BJ (cell line): Measurements from ENCODE around the gene IDS. TPM values are rescaled to one million over a fixed set of nuclear protein-coding genes. Genes with fewer than 3 reads are reported as not detected.
A peak's percentile ranks its signal among the peaks of the same experiment; 100 is the strongest.

Source experiments
- CTCF ChIA-PET: fragments of 350-600 bp; formaldehyde crosslinking; extraction: SDS; loops from one replicate; lab custom pipeline; 2021; ENCODE audit warnings: antibody characterized with exemption, inconsistent platforms; lab: Yijun Ruan, JAX
- POLR2A ChIA-PET: fragments of 300-600 bp; sonication (Branson Sonifier 250); formaldehyde crosslinking; extraction: SDS; loops from one replicate; lab custom pipeline; 2021; ENCODE audit warnings: antibody characterized with exemption; lab: Charles Lee
- DNase-seq: peaks from one replicate; pipeline ENCODE4 v3.0.0-alpha.2; 2011; ENCODE audit warnings: low read depth
- H3K27me3 ChIP-seq: 2 replicates; pipeline ENCODE4 v1.6.0; 2011; ENCODE audit warnings: low read length; ENCODE audit not compliant: control insufficient read depth, insufficient read depth
- H3K36me3 ChIP-seq: 2 replicates; pipeline ENCODE4 v1.5.1; 2011; ENCODE audit warnings: low read length; ENCODE audit not compliant: control insufficient read depth, insufficient read depth
- H3K4me3 ChIP-seq: 2 replicates; pipeline ENCODE4 v1.5.1; 2011; ENCODE audit warnings: low read depth, mild to moderate bottlenecking, control low read depth, low read length
- CTCF ChIP-seq: IDR thresholded peaks from 2 replicates; pipeline ENCODE4 v1.5.1; 2011; ENCODE audit warnings: low read depth, mild to moderate bottlenecking, control low read depth, inconsistent platforms, low read length, moderate library complexity; ENCODE audit not compliant: insufficient read depth
- polyA plus RNA-seq: library from polyadenylated mRNA; depleted of rRNA; stranded (reverse); fragments of >200 nt; gene quantifications from 2 replicates; pipeline ENCODE4 v1.2.3, GENCODE V29; 2011

IDS gene
- polyA plus RNA-seq, 1 experiment: 108 TPM

DNA sequence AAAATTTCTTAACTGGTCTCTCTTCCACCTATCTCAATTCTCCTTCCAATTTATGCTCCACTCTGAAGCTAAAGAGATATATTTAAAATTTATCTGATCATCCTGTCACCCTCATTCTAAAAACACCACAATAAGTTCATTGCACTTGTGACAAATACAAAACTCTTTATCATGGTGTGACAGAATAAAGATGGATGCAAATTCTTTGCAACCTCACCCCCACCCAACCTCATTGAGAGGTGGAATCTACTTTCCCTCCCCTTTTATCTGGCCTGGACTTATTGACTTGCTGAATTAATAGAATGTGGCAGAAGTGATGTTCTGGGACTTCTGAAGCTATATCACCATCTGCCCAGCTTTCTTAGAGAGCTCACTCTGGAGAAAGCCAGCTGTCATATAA is 46.5 kb downstream of the IDS start:
- CTCF ChIA-PET: no interaction called here
- no peaks in the 10 kb centered on the region for H3K36me3 ChIP-seq
- no peak for DNase-seq
- TF ChIP-seq CTCF: no peak
- no peaks in the 10 kb centered on the region for H3K27me3 ChIP-seq
- no peak overlapping the region for H3K4me3 ChIP-seq
- POLR2A ChIA-PET: no interaction called here

DNA sequence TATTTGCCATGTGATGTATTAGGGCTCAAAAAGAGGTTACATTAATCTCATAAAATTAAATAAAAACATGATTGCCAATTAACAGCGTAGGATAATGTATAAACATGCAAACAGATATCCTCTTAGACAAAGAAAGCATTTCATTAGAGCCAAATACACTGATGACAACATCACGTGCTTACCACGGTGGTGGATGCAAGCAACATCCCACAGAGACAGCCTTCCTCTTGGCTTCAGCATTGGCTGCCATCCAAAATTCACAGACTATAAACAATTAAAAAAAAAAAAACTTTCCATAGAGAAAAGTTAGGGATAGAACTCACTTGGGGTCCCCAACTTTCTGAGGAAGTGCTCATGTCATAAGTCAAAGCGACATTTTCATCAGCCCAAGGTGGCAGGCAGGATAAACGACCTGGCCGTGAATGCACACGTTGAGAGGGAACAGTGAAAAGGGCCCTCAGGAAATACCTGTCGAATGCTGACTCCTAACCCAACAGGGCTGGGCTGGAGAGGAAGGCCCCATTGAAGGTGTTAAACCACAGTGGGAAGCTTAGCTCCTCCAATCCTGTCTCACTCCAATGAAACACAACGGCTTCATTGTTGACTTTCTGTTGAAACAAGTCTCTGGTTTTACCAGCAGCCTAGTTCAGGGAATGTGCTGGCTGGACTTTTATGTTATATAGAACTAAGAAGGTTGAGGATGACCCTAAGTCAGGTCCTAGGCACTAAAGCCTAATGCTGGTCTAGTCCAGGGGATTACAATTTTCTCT is 48.4 kb downstream of the IDS start:
- no peaks in the 10 kb centered on the region for H3K27me3 ChIP-seq
- no peak for TF ChIP-seq CTCF
- ChIA-PET POLR2A (no interaction called here), CTCF (no interaction called here)
- no peak for DNase-seq
- H3K4me3 ChIP-seq: no peak overlapping the region
- H3K36me3 ChIP-seq: no peaks in the 10 kb centered on the region

DNA sequence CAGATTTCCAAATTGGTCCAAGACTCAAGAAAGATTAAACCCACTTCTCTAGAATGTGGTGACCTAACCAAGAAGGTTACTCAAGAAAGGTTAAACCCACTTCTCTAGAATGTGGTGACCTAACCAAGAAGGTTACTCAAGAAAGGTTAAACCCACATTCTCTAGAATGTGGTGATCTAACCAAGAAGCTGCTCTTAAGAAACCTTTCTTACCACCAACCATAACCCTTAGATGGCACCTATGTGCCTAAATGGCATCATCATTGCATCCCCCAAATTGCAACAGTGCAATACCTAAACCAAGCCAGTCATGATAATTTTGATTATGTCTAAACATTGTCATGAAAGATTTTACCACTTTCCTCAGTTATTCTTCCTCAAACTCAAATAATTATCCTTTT is 49.2 kb downstream of the IDS start:
- POLR2A ChIA-PET: no interaction called here
- no peak for DNase-seq
- H3K27me3 ChIP-seq: no peaks in the 10 kb centered on the region
- no peak for TF ChIP-seq CTCF
- CTCF ChIA-PET: interaction anchor here (0.6 kb wide), 1 partner anchor 1187 kb away, joined by 3 read pairs; no protein-coding TSS in a partner anchor
- no peaks in the 10 kb centered on the region for H3K36me3 ChIP-seq
- no peak overlapping the region for H3K4me3 ChIP-seq

- TF ChIP-seq CTCF: no peak
- peak; percentile 39 for DNase-seq
- no peaks in the 10 kb centered on the region for H3K36me3 ChIP-seq
- ChIA-PET POLR2A (no interaction called here), CTCF (interaction anchor here (0.7 kb wide), 1 partner anchor 17 kb away, joined by 3 read pairs; no protein-coding TSS in a partner anchor)
- H3K4me3 ChIP-seq: no peak overlapping the region
- no peaks in the 10 kb centered on the region for H3K27me3 ChIP-seq
Measured at GRCh38 chrX:149453906-149454822, 50.9 kb downstream of the IDS start.

- no peaks in the 10 kb centered on the region for H3K27me3 ChIP-seq
- CTCF ChIA-PET: interaction anchor here (0.7 kb wide), 1 partner anchor 18 kb away, joined by 3 read pairs; no protein-coding TSS in a partner anchor
- DNase-seq: no peak
- no peak for TF ChIP-seq CTCF
- no peak overlapping the region for H3K4me3 ChIP-seq
- no peaks in the 10 kb centered on the region for H3K36me3 ChIP-seq
- POLR2A ChIA-PET: no interaction called here
Measured at GRCh38 chrX:149453030-149453429, 52.1 kb downstream of the IDS start.
